IPS-NIHi11 (cell line): ENCODE data around the gene SCGN.
"Not testable (repeated sequence)": the region's sequence is repeated elsewhere in the genome, so short reads cannot be mapped to it uniquely, and the experiment has no call there.

Experiments
- DNase-seq: peaks from one replicate; pipeline ENCODE4 v3.0.0; 2012; ENCODE audit warnings: mixed read lengths, low spot score

The SCGN gene

DNA sequence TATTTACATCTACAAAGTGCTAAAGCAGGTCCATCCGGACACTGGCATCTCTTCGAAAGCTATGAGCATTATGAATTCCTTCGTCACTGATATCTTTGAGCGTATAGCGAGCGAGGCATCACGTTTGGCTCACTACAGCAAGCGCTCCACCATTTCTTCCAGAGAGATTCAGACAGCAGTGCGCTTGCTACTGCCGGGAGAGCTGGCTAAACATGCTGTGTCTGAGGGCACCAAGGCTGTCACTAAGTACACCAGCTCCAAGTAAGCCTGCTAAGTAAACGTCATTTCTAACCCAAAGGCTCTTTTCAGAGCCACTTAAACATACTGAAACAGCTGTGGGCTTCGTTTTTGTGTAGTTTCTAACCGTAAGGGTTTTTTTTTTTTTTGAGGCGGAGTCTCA is 75.0 kb downstream of the SCGN start:
- DNase-seq = no peak

DNA sequence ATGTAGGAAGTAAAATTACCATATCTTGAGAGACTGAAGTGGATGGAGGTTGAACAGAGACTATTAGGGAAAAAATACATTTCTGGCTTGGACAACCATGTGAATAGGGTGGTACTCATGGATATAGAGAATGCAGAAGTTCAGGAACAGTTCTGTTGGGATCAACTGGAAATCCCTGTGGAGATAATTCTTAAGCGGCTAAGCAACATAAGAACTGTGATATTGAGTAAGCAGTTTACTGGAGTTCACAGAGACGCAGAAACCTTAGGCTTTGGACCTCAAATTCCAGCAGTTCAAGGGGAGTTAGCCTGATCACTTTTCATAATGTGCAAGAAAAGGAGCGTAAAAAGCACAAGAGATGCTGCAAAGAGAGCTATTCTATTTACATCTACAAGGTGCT is 78.9 kb downstream of the SCGN start:
- DNase-seq = no peak

DNA sequence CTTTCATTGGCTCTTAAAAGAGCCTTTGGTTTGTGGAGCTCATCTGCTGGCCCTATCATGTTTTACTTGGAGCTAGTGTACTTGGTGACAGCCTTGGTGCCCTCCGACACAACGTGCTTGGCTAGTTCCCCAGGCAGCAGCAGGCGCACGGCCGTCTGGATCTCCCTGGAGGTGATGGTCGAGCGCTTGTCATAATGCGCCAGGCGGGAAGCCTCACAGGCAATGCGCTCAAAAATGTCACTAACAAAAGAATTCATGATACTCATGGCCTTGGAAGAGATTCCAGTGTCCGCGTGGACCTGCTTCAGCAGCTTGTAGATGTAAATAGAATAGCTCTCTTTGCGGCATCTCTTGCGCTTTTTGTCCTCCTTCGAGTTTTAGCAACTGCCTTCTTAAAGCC is 79.7 kb downstream of the SCGN start:
- no peak for DNase-seq

DNA sequence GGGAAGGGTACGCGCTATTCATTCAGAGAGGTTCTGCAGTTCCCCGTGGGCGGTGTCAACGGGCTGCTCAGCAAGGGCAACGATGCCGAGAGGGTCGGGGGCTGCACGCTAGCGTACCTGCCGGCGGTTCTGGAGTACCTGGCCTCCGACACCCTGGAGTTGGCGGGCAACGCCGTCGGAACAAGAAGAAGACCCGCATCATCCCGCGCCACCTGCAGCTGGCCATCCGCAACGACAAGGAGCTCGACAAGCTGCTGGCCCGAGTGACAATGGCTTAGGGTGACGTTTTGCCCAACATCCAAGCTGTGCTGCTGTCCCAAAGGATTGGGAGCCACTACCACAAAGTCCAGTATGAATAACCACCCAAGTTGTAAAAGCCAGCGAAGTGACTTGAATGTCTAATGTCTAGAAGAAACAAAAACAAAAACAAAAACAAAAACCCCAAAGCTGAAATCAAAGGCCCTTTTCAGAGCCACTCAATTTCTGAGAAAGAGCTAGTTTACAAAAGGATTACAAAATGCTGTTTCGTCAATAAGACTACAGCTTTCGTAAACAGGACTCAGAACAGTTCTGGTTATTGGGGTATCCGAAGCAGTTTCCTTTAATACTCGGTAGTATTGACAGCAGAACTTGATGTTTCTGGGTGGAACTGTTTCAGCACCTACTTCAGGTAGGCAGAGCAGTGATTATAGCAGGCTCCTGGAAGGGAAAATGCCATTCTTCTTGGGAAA is 80.6 kb downstream of the SCGN start:
- peak; percentile 15 for DNase-seq

DNA sequence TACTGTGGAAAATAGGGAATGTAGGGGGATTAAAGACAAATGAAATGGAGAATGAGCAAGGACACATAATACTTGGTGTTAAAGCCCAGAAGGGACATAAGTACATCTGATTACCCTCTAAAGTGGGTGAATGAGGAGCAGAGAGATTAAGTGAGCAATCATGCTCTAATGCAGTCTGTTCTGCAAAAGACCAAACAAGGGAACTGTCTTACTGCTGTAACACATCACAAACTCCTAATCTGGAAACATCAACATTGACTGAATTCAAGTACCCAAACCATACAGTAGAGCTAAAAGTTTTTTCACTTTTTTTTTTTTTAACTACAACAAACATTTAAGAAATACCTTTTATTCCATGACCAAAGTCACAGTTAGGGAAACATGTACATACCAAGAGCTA is 83.2 kb downstream of the SCGN start:
- DNase-seq = no peak

DNA sequence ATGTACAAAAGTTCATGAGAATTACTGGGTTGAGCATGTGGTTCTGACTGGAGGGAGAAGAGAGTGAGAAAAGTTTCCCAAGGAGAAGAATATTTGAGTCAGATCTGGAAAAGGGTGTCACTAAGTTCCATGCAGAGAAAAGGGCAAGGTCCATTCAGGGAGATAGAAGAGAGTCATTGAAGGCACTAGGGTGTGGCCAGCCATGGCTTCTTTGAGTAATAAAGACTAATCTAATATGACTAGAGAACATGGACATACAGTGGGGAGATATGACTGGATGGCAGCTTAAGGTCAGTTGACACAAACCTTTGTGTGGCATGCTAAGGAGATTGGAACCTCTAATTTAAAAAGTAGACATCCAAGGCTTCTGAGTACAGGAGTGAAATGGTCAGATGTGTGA is 91.9 kb downstream of the SCGN start:
- DNase-seq = no peak

DNA sequence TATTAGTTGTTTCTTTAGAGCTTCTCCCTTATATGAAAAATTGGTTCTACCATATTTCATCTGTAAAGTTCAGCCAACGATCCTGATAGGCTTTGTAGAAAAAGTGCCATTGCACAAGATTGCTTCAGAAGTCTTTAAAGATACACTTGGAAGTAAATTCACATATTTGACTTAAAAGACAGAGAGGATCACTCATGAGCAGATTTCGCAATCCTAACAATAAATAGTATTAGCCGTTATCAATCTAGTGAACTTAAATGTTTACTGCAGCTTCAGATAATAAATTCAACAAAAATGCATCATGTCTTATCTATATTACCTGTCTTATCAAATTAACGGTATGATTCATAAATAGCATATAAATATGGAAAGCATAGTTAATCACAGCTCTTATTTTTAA is 93.8 kb downstream of the SCGN start:
- DNase-seq = no peak

DNA sequence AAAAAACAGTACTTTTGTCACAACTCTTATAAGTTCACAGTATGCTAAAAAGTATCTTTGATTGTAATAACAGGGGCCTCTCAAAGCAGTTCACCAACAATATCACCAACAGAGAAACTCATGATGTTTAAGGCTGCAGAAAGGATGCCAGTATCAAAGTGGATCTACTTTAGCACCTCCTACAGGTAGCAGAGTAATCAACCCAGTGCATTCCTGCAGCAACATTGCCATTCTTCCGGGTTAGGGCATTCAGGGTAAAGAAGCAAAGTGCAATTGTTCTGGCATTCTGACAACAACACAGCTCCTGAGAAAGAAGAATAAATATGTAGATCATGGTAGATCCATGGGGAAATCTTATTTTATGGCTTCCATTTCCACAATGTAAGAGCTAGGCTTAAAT is 95.0 kb downstream of the SCGN start:
- DNase-seq = peak; percentile 35

DNA sequence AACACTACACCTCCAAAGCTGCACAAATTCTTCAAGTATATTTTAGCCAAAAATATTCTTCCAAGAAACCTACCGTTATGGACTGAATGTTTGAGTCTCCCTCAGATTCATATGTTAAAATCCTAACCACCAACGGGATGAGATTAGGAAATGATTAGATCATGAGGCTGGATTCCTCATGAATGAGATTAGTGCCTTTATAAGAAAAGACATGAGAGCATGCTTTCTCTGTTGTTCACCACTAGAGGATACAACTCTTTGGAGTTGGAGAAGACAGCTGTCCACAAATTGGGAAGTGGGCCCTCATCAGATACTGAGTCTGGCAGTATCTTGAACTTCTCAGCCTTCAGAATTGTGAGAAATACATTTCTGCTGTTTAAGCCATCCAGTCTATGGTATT is 95.5 kb downstream of the SCGN start:
- no peak for DNase-seq

DNA sequence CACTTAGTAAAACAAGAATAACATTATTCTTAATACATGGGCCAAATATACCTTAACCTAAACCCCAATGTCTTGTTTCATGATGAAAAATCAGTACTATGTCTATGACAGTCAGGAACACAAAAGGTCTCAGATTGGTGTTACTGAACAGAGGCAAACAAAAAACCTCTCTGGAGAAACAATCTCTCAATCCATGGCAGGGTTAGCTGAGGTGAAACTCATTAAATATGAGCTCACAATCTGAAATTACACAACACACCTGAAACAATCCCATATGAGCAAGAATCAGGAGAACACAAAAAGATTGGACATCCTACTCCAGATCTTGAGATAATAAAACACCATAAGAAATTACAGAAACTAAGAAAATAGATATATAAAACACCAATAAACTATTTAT is 96.0 kb downstream of the SCGN start:
- DNase-seq = no peak

DNA sequence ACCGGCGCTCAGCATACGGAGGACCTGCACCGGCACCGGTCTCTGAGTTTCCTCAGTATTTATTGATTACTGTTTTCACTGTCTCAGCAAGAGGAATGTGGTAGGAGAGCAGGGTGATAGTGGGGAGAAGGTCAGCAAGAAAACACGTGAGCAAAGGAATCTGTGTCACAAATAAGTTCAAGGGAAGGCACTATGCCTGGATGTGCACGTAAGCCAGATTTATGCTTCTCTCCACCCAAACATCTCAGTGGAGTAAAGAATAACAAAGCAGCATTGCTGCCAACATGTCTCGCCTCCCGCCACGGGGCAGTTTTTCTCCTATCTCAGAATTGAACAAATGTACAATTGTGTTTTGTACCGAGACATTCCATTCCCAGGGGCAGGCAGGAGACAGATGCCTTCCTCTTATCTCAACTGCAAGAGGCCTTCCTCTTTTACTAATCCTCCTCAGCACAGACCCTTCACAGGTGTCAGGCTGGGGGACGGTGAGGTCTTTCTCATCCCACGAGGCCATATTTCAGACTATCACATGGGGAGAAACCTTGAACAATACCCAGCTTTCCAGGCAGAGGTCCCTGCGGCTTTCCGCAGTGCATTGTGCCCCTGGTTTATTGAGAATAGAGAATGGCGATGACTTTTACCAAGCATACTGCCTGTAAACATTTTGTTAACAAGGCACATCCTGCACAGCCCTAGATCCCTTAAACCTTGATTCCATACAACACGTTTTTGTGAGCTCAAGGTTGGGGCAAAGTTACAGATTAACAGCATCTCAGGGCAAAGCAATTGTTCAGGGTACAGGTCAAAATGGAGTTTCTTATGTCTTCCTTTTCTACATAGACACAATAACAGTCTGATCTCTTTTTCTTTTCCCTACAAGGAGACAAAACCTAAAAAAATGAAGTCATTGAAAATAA is 96.8 kb downstream of the SCGN start:
- not testable (repeated sequence) for DNase-seq

DNA sequence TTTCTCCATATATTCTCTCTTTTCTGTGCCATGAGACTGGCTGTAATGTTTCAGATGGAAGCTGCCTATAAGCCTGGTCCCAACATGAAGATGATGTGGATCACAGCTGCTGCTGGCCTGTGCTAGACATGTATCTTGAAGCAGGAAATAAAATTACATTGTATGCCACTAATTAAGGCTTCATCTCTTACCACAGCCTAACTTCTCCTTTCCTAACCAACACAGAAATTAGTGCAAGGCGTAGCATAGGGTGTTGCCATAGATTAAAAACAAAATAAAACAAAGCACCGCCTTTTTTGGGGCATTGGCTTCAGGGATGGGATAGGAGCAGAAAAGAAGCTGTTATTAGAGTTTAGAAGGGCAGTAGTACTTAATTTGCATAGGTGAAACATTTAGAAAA is 97.8 kb downstream of the SCGN start:
- no peak for DNase-seq

DNA sequence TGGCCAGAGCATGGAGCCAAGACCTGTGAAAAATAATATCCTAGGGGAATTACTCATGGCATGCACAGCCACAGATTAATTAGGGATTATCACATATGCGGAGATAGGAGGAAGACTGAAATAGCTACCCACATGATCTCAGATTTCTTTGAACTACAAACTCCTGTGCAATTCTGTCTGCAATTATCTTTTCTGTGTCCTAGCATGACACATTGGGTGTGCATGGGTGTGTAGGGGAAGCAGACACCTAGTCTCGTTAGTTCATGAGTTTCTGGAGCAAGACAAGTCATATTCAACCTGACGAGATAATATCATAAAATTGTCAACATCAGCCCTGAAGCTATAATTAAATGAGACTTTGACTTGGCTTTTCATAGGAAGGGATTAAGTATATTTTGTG is 98.9 kb downstream of the SCGN start:
- no peak for DNase-seq
